Activated CD4-positive, alpha-beta T cell treated with anti-CD3 and anti-CD28 coated beads for 4 hours (primary cell): ENCODE results near the gene SYNE1.
"Not testable (repeated sequence)": the region's sequence is repeated elsewhere in the genome, so short reads cannot be mapped to it uniquely, and the experiment has no call there.

Source experiments
- DNase-seq, 2 donors: peaks; one replicate each; pipeline ENCODE4 v3.0.0-alpha.2; 2020

SYNE1 gene

GRCh38 chr6:152625213-152625612, 11.9 kb downstream of the SYNE1 start:
- no peak for DNase-seq

GRCh38 chr6:152614776-152615175, 22.4 kb downstream of the SYNE1 start:
- not testable (repeated sequence) for DNase-seq

GRCh38 chr6:152609125-152609670, 28.0 kb downstream of the SYNE1 start:
- DNase-seq = no peak

GRCh38 chr6:152605941-152606340, 31.2 kb downstream of the SYNE1 start:
- no peak for DNase-seq

GRCh38 chr6:152605342-152605741, 31.8 kb downstream of the SYNE1 start:
- DNase-seq = no peak

GRCh38 chr6:152603911-152604310, 33.3 kb downstream of the SYNE1 start:
- no peak for DNase-seq

- no peak for DNase-seq
These were observed 37.1 kb downstream of the SYNE1 start for GRCh38 chr6:152600022-152600421.

- no peak for DNase-seq
These were observed 38.1 kb downstream of the SYNE1 start for GRCh38 chr6:152598901-152599537.

- DNase-seq = no peak
These were observed 38.7 kb downstream of the SYNE1 start for GRCh38 chr6:152598421-152598820.

GRCh38 chr6:152596726-152597125, 40.4 kb downstream of the SYNE1 start:
- no peak for DNase-seq

GRCh38 chr6:152595499-152595898, 41.7 kb downstream of the SYNE1 start:
- no peak for DNase-seq

- DNase-seq = no peak
These were observed 42.5 kb downstream of the SYNE1 start for GRCh38 chr6:152594701-152595100.

- DNase-seq = no peak
These were observed 48.7 kb downstream of the SYNE1 start for GRCh38 chr6:152588456-152588855.

- no peak for DNase-seq
These were observed 49.7 kb downstream of the SYNE1 start for GRCh38 chr6:152587473-152587872.

GRCh38 chr6:152585236-152585635, 51.9 kb downstream of the SYNE1 start:
- no peak for DNase-seq

GRCh38 chr6:152583888-152584287, 53.3 kb downstream of the SYNE1 start:
- DNase-seq = no peak

- DNase-seq = no peak
These were observed 60.6 kb downstream of the SYNE1 start for GRCh38 chr6:152576525-152576924.

GRCh38 chr6:152575621-152576150, 61.5 kb downstream of the SYNE1 start:
- no peak for DNase-seq

- DNase-seq = no peak
These were observed 62.0 kb downstream of the SYNE1 start for GRCh38 chr6:152575161-152575560.

GRCh38 chr6:152573762-152574161, 63.4 kb downstream of the SYNE1 start:
- no peak for DNase-seq

- no peak for DNase-seq
These were observed 64.6 kb downstream of the SYNE1 start for GRCh38 chr6:152572338-152573088.

GRCh38 chr6:152571943-152572337, 65.2 kb downstream of the SYNE1 start:
- no peak for DNase-seq

- no peak for DNase-seq
These were observed 66.1 kb downstream of the SYNE1 start for GRCh38 chr6:152571089-152571488.
